Transverse colon (tissue), 4 donors: ENCODE measurements around the gene ATRX.

Source experiments
- CTCF ChIP-seq, 5 experiments: fragments of 200-600 bp in 3 of 5; fragments of 450-650 bp in 2 of 5; sonication (generic) in 3 of 5; IDR thresholded peaks; 1 replicate in 2 of 5; 2 replicates in 3 of 5; pipeline ENCODE4 v1.5.1; 2016 to 2017; ENCODE audit warnings: antibody characterized with exemption in 5 of 5, inconsistent platforms in 3 of 5, mild to moderate bottlenecking in 2 of 5, moderate library complexity in 1 of 5
- EP300 ChIP-seq: sonication (generic); formaldehyde crosslinking; IDR thresholded peaks from one replicate; pipeline ENCODE4 v1.6.1; 2017; ENCODE audit warnings: antibody characterized with exemption, low read depth
- POLR2A ChIP-seq: fragments of 450-650 bp; IDR thresholded peaks from one replicate; pipeline ENCODE4 v1.6.1; 2016; ENCODE audit warnings: antibody characterized with exemption, mild to moderate bottlenecking, moderate library complexity
- POLR2AphosphoS5 ChIP-seq, 3 donors: sonication (generic); formaldehyde crosslinking; IDR thresholded peaks; one replicate each; pipeline ENCODE4 v1.6.1; 2016; ENCODE audit warnings: antibody characterized with exemption in 3 of 3

- TF ChIP-seq CTCF (IDR thresholded peaks at IDR 0.05): no peak
- no peak for TF ChIP-seq POLR2A
- no peak for TF ChIP-seq POLR2AphosphoS5 (IDR thresholded peaks at IDR 0.05)
- no peak for TF ChIP-seq EP300
Observed at GRCh38 chrX:77528034-77528433, 258.0 kb downstream of the ATRX start.
